Astrocyte (in vitro differentiated cells and primary cell): ENCODE results near the gene ANKEF1.

Experiments
- EZH2 ChIP-seq: IDR thresholded peaks from 2 replicates; pipeline ENCODE4 v1.6.1; 2012; ENCODE audit warnings: mild to moderate bottlenecking, low read length, inconsistent platforms; ENCODE audit not compliant: insufficient read depth
- TF ChIP-seq, protein P1 (sequence below): IDR thresholded peaks from 2 replicates; pipeline ENCODE4 v1.5.1; 2011; ENCODE audit warnings: low read depth, mild to moderate bottlenecking, inconsistent platforms, low read length, moderate library complexity; ENCODE audit not compliant: insufficient read depth

DNA sequence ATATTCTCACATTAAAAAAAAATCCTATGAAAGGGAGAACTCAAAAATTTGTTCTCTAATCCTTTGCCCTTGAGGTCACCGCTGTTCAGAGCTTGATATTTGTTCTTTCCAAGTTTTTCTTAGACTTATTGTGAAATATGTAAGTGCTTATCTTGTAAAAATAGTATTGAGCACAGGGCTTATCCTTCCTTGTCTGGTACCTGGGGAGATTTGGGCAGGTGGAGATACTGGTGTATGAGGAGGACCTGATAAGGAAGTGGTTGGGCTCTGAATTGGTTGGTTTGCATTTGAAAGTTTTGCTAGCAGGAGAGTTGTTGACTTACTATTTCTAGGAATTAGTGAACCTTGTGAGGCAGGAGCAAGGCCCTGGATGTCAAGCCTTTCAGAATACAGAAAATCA lies 28.9 kb upstream of the ANKEF1 start:
- TF ChIP-seq, protein P1, sequence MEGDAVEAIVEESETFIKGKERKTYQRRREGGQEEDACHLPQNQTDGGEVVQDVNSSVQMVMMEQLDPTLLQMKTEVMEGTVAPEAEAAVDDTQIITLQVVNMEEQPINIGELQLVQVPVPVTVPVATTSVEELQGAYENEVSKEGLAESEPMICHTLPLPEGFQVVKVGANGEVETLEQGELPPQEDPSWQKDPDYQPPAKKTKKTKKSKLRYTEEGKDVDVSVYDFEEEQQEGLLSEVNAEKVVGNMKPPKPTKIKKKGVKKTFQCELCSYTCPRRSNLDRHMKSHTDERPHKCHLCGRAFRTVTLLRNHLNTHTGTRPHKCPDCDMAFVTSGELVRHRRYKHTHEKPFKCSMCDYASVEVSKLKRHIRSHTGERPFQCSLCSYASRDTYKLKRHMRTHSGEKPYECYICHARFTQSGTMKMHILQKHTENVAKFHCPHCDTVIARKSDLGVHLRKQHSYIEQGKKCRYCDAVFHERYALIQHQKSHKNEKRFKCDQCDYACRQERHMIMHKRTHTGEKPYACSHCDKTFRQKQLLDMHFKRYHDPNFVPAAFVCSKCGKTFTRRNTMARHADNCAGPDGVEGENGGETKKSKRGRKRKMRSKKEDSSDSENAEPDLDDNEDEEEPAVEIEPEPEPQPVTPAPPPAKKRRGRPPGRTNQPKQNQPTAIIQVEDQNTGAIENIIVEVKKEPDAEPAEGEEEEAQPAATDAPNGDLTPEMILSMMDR, result no peak
- TF ChIP-seq EZH2, result no peak
